KG1 (cell line): ENCODE data around the gene C22orf23.

Experiments
- DNase-seq: peaks from one replicate; lab custom pipeline; 2025; lab: John Stamatoyannopoulos, UW

C22orf23 gene

DNA sequence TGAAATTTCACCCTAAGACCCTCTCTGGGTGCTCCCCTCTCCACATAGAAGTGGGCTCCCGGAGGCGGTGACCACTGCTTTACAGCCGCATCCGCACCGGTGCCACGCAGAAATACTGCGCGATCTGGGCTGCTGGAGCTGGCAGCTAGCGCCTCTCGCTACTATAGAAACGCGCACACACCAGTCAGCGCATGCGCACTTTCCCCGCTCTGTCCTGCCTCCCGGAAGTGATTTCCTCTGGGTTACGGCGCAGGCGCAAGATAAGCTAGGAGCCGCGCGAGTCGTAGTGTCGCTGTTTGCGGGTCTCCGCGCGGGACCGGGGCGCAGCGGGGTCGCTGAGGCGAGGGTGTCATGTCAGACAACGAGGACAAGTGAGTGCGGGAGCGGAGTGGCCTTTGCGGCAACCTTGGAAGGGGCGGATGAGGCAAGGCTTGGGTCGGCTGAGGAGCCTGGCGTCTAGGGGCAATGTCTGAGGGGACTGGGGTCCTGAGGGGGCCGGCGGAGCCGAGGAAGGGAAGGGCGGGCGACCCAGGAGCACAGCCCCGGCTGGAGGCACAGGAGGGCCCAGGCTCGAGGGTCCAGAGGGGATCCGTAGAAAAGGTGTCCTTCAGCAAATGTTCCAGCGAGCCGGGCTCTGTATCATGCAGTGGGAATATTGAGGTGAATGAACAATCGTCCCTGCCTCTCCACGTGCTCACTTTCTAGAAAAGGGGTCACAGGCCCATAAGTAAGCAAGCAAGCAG is at the start of gene C22orf23, which contains the start of gene POLR2F:
C22orf23 (minus strand) TSS at position 165 of the 743 bp plus-strand sequence. CDS start 452 bp downstream, outside the sequence.
POLR2F (plus strand) TSS at position 263 of the 743 bp plus-strand sequence; CDS start at position 352, 89 bp downstream.
- DNase-seq: peak; percentile 93

DNA sequence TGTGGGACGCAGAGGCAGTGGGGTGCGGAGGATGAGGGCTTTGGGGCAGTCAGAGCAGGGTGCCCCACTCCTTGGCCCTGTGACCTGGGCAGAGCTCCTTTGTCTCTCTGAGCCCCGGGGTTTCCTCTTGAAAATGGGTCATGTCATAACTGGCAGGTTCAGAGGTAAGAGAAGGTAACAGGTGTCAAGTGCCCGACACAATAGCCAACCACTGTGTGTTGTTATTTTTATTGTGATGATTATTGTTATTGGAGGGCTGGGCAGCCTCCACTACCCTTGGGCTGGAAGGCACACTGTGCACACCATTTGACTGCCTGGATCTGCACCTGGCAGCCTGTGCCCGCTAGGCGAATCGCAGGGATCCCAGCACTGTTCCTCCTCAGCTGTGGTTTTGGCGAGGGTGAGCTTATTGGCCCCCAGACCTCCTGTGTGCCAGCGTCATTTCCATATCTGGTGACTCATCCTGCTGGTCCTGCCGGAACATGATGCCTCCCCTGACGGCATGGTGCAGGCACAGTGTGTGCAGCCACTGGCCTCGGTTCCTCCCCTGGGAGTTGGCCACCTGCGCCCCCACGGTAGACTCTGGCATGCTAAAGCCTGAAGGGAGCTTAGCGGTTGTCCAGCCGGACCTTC is 46.4 kb upstream of the C22orf23 start:
- DNase-seq: no peak

DNA sequence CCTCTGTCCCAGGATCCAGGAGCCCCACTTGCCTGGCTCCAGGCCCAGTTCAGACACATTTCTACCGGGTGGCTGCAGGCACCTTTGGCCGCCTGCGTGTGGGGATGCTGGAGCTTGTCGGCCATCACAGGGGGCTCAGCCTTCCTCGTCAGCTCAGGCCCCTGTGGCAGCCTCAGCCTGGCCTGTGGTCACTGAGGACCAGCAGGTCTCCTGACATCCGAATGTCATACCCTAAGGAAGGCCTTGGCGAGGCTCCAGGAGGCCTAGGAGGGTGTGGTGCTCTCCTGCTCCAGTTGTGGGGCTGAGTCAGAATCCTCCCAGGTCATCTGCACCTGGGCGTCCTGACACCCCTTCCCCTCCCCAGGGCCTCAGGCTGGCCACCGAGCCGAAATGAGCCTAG is 45.8 kb upstream of the C22orf23 start:
- DNase-seq: no peak

DNA sequence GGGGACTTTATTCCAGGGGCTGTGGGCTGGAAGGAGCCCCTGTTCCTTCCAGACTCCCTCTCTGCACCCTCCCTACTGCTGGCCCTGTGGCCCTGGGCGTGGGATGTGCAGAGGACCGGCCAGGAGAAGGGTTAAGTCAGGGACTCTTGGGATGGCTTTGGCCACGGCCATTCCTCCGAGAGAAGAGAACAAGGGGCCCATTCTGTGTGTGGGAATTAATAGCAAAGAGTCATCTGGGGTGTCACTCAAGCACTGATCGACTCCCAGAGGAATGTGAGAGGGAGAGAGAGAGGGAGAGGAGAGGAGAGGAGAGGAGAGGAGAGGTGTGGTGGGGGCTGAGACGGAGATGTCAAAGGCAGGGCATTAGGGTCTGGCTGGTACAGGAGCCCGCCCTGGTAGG is 45.1 kb upstream of the C22orf23 start:
- DNase-seq: no peak

DNA sequence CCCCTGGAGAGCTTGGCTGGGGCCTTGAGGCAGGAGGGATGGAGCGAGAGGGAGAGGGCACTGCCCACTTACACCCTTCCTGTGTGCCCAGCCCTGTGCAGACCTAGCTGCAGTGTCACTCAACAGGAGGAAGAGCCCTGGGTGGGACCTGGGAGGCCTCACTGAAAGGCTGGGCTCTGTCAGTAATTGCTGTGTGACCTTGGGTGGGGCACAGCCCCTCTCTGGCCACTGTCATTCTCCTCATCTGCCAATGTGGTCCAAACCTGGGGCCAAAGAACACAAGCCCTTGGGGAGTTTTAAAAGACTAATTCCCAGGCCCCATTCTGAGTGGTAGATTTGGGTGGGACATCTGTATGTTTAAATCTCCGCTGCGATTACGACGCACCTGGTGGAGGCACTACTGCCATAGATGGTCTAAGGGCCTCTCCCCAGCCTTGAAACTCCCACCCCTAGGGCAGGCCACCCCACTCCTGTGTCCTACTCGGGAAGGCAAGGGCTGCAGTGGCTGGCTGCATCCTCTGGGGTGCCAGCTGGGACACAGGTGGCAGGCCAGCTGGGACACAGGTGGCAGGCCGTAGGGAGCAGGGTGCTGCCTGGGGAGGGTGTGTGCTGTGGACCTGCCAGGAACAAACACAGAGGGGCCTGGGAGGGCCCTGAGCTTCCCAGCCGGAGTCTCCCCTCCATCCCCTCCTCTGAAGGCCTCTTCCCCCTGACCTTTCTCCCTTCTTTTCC is 43.3 kb upstream of the C22orf23 start:
- DNase-seq: no peak

DNA sequence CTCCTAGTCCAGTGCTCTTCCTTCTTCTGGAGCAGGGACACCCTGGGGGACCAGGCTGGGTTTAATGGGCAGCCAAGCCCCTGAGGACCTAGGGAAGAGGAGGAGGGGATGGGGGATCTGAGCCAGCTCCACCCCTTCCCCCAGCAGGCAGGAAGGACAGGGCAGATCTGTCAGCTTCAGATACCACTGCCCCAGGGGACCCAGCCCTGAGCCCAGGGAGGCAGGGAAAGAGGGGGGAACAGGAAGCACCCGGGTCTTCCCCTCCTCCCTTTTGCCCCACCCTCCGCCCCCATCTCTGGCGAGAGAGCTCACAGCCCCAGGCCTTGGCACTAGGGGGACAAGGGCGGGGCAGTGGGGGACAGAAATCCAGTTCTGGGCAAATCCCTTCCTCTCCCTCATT is 42.7 kb upstream of the C22orf23 start:
- DNase-seq: no peak

DNA sequence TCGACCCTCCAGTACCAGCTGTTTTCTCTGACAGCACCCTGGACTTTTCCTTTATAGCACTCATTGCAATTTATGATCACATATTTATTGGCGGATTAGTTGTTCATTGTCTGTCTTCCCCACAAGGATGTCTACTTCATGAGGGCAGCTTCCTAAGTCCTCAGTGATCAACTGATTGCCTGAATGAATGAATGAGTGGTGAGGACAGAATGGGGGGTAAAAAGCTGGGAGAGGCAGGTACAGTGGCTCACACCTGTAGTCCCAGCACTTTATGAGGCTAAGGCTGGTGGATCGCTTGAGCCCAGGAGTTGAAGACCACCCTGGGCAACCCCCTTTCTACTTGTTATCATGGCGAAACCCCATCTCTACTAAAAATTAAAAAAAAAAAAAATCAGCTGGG is 42.1 kb upstream of the C22orf23 start:
- DNase-seq: no peak

DNA sequence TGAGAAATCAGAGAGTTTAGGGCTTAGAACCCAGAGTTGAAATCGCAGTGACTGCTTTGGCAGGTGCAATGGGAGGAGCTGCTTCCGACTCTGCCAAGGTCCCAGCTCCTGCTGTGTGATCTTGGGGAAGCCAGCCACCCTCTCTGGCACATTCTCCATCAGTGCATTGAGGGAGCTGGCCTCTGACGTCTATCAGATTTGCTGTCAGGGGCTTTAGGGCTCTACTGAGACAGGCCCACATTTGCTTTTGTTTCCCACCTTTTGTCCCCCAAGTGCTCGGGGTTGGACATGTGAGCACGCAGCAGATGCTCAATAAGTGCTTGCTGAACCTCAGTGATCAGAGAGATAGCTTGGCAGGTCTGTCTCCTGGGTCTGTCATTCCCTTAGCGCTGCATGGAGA is 41.6 kb upstream of the C22orf23 start:
- no peak for DNase-seq

DNA sequence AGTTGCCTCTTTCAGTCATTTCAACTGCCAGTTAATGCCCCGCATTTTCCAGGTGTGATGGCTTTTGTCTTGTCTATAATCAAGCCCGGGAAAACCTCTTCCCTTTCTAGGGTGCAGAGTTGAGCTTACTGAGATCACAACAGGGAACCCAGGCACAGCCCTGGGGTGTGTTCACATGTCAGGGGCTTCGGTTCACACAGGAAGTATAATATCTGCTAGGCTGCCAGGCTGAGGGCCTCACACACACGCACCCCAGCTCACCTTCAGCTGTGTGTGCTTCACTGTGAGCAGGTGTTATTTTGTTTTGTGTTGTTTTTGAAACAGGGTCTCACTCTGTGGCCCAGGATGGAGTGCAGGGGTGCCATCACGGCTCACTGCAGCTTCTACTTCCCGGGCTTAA is 40.6 kb upstream of the C22orf23 start:
- no peak for DNase-seq

DNA sequence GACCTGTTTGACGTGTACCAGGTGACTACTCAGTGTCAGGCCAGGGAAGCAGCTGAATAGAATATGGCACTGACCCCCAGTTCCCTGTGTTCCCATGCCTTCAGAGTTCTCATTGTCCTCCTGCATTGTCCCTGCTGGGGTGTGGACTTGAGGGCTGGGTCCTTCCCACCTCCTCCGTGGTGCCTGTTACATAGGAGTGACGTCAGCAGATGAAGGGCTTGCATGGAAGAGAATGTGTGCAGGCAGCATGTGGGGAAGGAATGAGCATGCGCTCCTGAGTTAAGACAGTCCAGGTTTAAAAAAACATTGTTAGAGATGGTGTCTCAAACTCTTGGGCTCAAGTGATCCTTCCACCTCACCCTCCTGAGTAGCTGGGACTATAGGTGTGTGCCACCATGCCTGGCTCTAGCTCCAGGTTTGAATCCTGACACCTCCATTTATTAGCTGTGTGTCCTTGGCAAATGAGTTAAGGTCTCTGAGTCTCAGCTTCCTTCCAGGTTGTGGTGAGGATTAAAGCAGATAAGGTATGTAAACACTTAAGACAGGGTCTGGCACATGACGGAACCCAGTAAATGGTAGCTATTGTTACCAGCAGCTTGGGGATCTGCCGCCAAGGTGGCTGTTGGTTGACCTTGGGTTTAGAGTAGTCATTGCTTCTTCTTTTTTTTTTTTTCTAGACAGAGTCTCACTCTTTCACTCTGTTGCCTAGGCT is 38.5 kb upstream of the C22orf23 start:
- DNase-seq: no peak

DNA sequence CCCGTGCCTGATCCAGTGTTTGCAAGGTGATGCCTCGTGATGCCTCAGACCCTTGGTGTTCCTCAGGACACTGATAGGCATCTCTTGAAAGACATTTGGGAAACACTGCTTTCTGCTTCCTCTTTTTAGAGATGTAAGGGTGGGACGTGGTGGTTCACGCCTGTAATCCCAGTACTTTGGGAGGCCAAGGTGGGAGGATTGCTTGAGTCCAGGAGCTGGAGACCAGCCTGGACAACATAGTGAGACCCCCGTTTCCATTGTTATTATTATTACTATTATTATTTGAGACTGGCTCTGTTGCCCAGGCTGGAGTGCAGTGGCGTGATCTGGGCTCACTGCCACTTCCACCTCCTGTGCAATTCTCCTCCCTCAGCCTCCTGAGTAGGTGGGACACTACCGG is 37.5 kb upstream of the C22orf23 start:
- DNase-seq: no peak

DNA sequence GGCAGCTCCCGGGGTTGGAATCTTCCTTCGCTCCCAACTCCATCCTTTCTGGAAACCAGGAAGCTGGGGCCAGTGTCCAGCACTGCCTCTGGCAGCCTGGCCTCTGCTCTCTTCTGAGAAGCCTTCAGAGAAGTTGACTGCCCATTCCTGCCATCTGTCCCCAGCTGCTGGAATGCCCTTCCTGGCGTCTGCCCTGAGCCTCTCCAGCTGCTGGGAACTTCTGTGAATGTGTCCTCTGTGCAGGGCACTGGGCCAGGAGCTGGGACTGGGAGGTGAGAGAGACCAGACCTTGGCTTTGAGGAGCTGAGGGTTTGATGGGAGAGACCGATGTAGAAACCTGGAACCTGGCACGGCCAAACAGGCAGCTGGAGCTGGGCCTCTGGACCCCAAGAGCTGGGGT is 36.9 kb upstream of the C22orf23 start:
- no peak for DNase-seq

DNA sequence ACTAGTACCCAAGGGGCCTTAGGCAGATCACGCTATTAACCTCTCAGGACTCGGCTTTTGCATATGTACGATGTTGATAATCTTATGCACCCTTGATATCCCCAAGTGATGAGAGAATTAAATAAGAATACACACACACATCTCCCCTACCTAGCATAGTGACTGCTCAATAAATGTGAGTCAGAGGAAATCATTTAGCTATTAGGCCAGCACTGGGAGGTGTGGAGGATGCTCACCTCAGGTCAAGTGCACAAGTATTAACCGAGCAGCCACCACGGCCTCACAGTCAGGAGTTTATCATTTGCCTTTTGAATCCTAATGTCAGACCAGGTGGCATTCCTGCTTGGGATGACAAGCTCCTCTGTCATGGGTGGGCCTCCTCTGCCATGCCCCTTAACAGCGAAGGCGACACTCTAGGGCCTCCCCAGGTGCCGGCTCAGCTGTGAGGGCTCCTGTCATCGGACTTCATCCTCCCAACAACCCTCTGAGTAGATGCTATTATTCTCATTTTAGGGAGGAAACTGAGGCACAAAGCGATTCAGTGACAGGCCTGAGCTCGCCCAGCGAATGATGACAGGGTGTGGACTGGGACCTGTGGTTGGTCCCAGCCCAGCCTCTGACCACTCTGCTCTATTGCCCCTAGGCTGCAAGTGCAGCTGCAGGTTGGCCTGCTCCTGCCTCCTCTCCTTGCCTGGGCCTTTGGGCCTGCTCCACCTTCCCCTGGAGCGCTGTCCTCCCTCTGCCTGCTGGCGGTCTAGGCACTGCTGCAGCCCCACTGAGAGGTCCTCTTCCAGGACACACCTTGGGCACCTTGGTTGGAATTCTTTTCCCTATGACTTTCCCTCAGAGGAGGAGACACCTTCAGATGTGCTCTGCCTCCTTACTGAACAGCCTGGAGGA is 36.0 kb upstream of the C22orf23 start:
- DNase-seq: no peak

DNA sequence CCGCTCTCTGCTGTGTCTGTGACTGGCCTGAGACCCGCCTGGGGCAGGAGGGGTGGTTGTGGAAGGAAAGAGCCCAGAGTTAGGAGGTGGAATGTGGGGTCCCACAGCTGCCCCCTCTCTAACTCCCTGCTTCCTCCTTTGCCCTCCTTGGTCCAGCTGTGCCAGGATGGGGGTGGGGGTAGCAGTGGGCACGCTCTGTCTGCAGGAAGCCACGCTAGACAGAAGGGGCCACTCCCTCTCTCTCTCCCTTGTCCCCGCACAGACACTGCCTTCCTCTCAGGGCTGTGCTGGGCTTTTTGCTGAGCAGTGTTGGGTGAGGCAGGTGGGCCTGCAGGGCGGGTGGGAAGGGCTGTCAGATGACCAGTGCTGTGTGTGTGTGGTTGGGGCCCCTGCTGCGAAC is 33.0 kb upstream of the C22orf23 start:
- no peak for DNase-seq

DNA sequence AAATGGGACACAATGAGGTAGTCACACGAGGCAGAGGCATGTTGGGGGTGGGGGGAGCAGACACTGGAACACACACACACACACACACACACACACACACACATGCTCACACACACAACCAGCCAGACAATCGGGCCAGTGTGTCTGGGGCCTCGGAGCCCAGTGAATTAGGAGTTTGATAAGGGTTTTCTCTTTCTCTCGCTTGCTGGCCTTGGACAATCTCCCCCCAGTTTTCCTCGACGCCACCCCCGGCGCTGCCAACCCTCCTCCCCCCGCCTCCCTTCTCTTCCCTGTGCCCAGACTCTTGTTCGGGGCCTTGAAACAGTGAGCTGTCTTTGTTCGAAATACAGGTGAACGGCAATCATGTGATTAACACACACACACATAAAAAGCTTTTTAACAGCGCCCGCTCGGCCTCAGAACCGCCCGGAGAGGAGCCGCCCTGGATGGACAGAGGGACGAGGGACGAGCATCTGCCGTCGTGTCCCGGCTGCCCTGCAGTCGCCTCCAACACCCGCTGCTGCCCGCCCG is 32.4 kb upstream of the C22orf23 start:
- no peak for DNase-seq

DNA sequence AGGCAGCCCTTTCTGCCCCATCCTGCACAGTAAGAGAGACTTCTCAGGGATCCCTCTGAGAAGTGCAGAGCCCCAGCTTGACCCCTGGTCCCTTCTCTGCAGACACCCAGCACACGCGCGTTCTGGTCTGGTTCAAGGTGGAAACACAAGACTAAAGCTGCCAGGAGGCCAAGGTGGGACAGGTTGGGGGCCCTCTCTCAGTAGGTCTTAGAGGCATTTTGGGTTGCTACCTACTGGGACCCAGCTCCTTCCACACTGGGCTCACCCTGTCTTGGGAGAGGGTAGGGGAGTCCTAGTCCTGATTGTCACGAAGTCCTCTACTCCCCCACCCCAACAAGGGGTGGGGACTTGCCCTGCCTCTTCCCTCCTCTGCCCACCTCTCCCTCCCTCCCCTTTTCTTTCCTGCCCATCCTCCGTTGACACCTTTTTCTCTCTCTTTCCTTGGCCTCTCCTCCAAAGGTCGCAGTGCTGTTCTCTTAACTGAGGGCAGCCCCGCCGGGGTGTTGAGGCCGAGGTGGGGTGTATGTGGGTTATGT is 31.7 kb upstream of the C22orf23 start:
- no peak for DNase-seq

DNA sequence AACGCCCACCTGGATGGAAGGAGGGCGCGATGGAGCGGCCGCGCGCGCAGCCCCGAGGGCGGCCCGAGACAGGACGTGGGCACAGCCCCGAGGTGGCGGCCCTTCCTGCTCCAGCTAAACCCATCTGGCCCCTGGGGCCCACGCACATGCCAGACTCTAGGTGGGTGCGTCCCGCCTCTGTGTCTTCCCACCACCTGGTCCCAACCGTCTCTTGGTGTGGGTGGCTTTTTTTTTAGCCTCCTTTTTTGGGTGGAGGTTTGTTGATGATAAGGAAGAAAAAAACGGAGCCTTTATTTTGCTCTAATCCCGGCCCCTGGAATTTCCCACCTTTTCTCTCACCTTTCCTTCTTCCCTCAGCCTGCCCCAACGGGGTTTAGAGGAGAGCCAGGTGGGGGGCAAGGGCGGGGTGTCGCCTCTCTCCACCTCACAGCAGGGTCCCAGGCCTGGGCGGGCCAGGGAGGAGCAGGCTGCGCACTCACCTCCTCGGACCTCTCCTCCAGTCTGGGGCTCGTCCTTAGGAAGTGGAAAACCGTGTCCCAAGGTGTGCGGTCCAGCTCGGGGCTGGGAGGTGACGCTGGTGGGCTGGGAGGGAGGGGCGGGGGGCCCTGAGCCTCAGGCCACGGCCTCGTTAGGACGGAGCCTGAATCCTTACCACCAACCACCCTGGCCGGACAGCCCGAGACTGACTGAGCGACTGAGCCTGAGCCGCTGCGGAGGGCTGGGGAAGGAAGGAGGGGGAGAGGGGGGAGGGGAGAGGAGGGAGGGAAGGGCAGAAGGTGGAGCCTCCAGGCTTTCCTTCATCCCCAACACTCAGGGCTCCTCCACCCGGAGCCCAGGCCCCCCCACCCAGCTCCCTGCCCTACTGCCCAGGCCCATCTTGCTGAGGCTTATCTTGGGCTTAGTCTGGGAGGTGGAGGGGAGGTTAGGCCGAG is 30.7 kb upstream of the C22orf23 start, which contains the start of gene SOX10:
SOX10 (minus strand) TSS at position 696 of the 932 bp plus-strand sequence. CDS start 771 bp downstream, outside the sequence.
- no peak for DNase-seq

DNA sequence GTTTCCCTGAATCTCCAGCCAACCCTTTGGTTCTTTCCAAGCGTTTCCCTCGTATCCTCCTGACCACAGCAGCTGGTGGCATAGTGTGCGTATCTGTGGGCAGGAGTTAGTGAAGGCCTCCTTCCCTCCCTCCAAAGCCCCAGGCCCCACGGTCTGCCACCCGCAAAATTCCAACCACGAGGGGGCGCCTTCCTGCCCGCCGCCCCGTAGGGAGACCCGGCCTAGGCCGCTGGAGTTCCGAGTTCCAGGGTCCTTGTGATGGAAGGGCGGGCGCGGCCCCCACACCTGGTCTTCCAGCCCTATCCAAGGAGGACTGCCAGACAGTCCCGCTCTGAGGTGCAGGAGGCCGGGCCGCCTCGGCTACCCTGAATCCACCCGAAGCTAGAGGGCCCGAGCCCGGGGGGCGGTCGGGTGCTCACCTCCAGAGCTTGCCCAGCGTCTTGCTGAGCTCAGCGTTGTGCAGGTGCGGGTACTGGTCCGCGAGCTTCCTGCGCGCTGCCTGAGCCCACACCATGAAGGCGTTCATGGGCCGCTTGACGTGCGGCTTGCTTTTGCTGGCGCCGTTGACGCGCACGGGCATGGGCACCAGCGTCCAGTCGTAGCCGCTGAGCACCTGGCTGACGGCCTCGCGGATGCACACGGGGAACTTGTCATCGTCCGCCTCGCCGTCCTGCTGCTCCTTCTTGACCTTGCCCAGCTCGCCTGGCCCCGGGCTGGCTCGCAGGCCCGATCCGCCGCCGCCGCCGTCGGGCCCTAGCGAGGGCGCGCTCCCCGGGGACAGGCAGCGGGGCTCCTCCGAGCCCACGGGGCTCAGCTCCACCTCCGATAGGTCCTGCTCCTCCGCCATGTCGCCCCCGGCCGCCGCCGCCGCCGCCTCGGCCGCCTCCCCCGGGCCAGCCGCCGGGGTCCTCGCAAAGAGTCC is 29.8 kb upstream of the C22orf23 start:
- no peak for DNase-seq
